HG03103 (cell line): Measurements from ENCODE around the gene SUN1.

Experiments used
- ATAC-seq: cut with Tn5 transposase; IDR thresholded peaks from one replicate; pipeline ENCODE4 v1.9.1; 2021; ENCODE audit warnings: low read depth; ENCODE audit not compliant: unreplicated experiment

The SUN1 gene

GRCh38 chr7:888081-889024 is 56.1 kb downstream of the SUN1 start:
- no peak for ATAC-seq

- ATAC-seq, result no peak
Measured at GRCh38 chr7:889025-889390, 56.7 kb downstream of the SUN1 start.

- no peak for ATAC-seq
Measured at GRCh38 chr7:889391-889790, 57.1 kb downstream of the SUN1 start.

GRCh38 chr7:890868-891267 is 58.6 kb downstream of the SUN1 start:
- no peak for ATAC-seq

GRCh38 chr7:891291-891690 is 59.0 kb downstream of the SUN1 start:
- ATAC-seq, result no peak

- no peak for ATAC-seq
Measured at GRCh38 chr7:891805-892204, 59.5 kb downstream of the SUN1 start.

GRCh38 chr7:892648-893593 is 60.6 kb downstream of the SUN1 start:
- no peak for ATAC-seq

GRCh38 chr7:893686-894085 is 61.4 kb downstream of the SUN1 start:
- ATAC-seq, result no peak

- ATAC-seq, result no peak
Measured at GRCh38 chr7:894164-894867, 62.0 kb downstream of the SUN1 start.

GRCh38 chr7:894927-895450 is 62.7 kb downstream of the SUN1 start:
- ATAC-seq, result no peak

GRCh38 chr7:895451-896052 is 63.3 kb downstream of the SUN1 start:
- ATAC-seq, result no peak

GRCh38 chr7:896346-897075 is 64.2 kb downstream of the SUN1 start:
- ATAC-seq, result no peak

- no peak for ATAC-seq
Measured at GRCh38 chr7:897086-897485, 64.8 kb downstream of the SUN1 start.

- no peak for ATAC-seq
Measured at GRCh38 chr7:897771-898376, 65.6 kb downstream of the SUN1 start.

- no peak for ATAC-seq
Measured at GRCh38 chr7:898460-898854, 66.2 kb downstream of the SUN1 start.

GRCh38 chr7:898855-899681 is 66.8 kb downstream of the SUN1 start:
- ATAC-seq, result no peak

GRCh38 chr7:899806-900205 is 67.5 kb downstream of the SUN1 start:
- ATAC-seq, result no peak

GRCh38 chr7:900331-901040 is 68.2 kb downstream of the SUN1 start:
- ATAC-seq, result no peak
